Stomach (tissue), 9 donors: ENCODE data around the gene PRKAG1. TPM values are rescaled to one million over a fixed set of nuclear protein-coding genes. Genes with fewer than 3 reads are reported as not detected.
A peak's percentile ranks its signal among the peaks of the same experiment; 100 is the strongest.

Source experiments
- DNase-seq, 2 donors: peaks; one replicate each; pipeline versions ENCODE4 v3.0.0 to v3.0.0-alpha.2; 2013 to 2019
- H3K27ac ChIP-seq, 5 donors: fragments of 200-600 bp in 4 of 5; sonication (generic) in 4 of 5; one replicate each; pipeline ENCODE4 v1.5.1; 2013 to 2019; ENCODE audit warnings: mild to moderate bottlenecking in 1 of 5, moderate library complexity in 1 of 5
- H3K27me3 ChIP-seq, 3 donors: fragments of 200-600 bp; sonication (generic); one replicate each; pipeline ENCODE4 v1.5.1; 2017 to 2019; ENCODE audit warnings: mixed run types in 1 of 3
- H3K36me3 ChIP-seq, 4 donors: fragments of 200-600 bp; sonication (generic); 1 replicate in 3 of 4; 2 replicates in 1 of 4; pipeline ENCODE4 v1.5.1; 2016 to 2019
- H3K4me1 ChIP-seq, 4 donors: fragments of 200-600 bp; sonication (generic); one replicate each; pipeline ENCODE4 v1.5.1; 2016 to 2019
- H3K4me3 ChIP-seq, 4 donors: fragments of 200-600 bp; sonication (generic) in 3 of 4; one replicate each; pipeline ENCODE4 v1.5.1; 2016 to 2019; ENCODE audit warnings: mild to moderate bottlenecking in 1 of 4
- H3K9me3 ChIP-seq, 4 donors: fragments of 200-600 bp; sonication (generic); one replicate each; pipeline ENCODE4 v1.5.1; 2016 to 2019
- CTCF ChIP-seq, 7 experiments: fragments of 450-650 bp in 4 of 7; fragments of 200-600 bp in 3 of 7; sonication (generic) in 3 of 7; IDR thresholded peaks; one replicate each; pipeline ENCODE4 v1.5.1; 2016 to 2019; ENCODE audit warnings: antibody characterized with exemption in 7 of 7, control low read depth in 2 of 7, mild to moderate bottlenecking in 1 of 7
- EP300 ChIP-seq: sonication (generic); formaldehyde crosslinking; IDR thresholded peaks from one replicate; pipeline ENCODE4 v1.6.1; 2017; ENCODE audit warnings: antibody characterized with exemption
- POLR2A ChIP-seq, 4 donors: fragments of 450-650 bp; IDR thresholded peaks; one replicate each; pipeline ENCODE4 v1.6.1; 2016; ENCODE audit warnings: antibody characterized with exemption in 4 of 4, control low read depth in 2 of 4, mild to moderate bottlenecking in 1 of 4, moderate library complexity in 1 of 4
- POLR2AphosphoS5 ChIP-seq, 3 donors: sonication (generic); formaldehyde crosslinking; IDR thresholded peaks; one replicate each; pipeline ENCODE4 v1.6.1; 2016; ENCODE audit warnings: antibody characterized with exemption in 3 of 3
- WGBS, 5 donors: extraction: QIAGEN DNeasy Blood & Tissue Kit in 3 of 5; methylation state at CpG; one replicate each; pipeline versions ENCODE4 v1.1.5 to v1.1.7; 2013 to 2018; 5-methylcytosine and 5-hydroxymethylcytosine counted together
- intact Hi-C: fragments of 100-400 bp; cut with DNase I; formaldehyde crosslinking; loops from one replicate; pipeline ENCODE4 v1.15.1; 2023; ENCODE audit warnings: low total_unique reads
- polyA plus RNA-seq, 3 donors: library from polyadenylated mRNA; stranded (reverse); fragments of 200-250 nt; gene quantifications; one replicate each; pipeline ENCODE4 v1.2.3, GENCODE V29; 2013
- total RNA-seq, 5 donors: library from RNA; depleted of rRNA; stranded (reverse); fragments of >200 nt; gene quantifications; one replicate each; pipeline versions ENCODE4 v1.1.0 to v1.2.3, GENCODE V29; 2014 to 2016
- donor health status: healthy with polysubstance abuse.
- donor health status: Bipolar disorder and iron deficiency.
- donor health status: healthy.

The PRKAG1 gene
- total and polyA plus RNA-seq, 8 donors: 5.8 to 68.7 (median 43.2) TPM

GRCh38 chr12:49054524-49054923 is 35.9 kb upstream of the PRKAG1 start:
- H3K4me1 ChIP-seq: peaks cover 41 to 57% (median 51%) of the 10 kb centered on the region in 4 donors
- intact Hi-C loops: no loop called here
- 84 to 96% (median 94%) methylated on average over 9 to 10 of the region's 10 CpGs for WGBS, 5 donors
- TF ChIP-seq POLR2AphosphoS5 (IDR thresholded peaks at IDR 0.05): no peak
- TF ChIP-seq EP300: no peak
- TF ChIP-seq POLR2A (IDR thresholded peaks at IDR 0.05): no peak
- TF ChIP-seq CTCF (IDR thresholded peaks at IDR 0.05): no peak
- H3K36me3 ChIP-seq: peaks cover 56 to 58% (median 57%) of the 10 kb centered on the region in 4 donors
- peak in 1 of 2 donors; percentile 2 for DNase-seq
- H3K27ac ChIP-seq: no peak overlapping the region
- H3K9me3 ChIP-seq: no peaks in the 10 kb centered on the region
- H3K4me3 ChIP-seq: no peak overlapping the region
- no peaks in the 10 kb centered on the region for H3K27me3 ChIP-seq

GRCh38 chr12:49054096-49054495 is 35.5 kb upstream of the PRKAG1 start:
- peaks cover 60 to 62% (median 61%) of the 10 kb centered on the region in 4 donors for H3K36me3 ChIP-seq
- 83 to 98% (median 96%) methylated on average over 4 to 5 of the region's 5 CpGs for WGBS, 5 donors

GRCh38 chr12:49052451-49053208 is 34.1 kb upstream of the PRKAG1 start:
- Histone ChIP-seq H3K4me1 (peaks cover 28 to 39% (median 34%) of the 10 kb centered on the region in 4 donors), H3K27me3 (no peaks in the 10 kb centered on the region), H3K36me3 (peaks cover 75 to 77% (median 76%) of the 10 kb centered on the region in 4 donors), H3K9me3 (no peaks in the 10 kb centered on the region), H3K27ac (no peak overlapping the region), H3K4me3 (no peak overlapping the region)
- TF ChIP-seq EP300: no peak
- no peak for TF ChIP-seq POLR2AphosphoS5 (IDR thresholded peaks at IDR 0.05)
- TF ChIP-seq CTCF (IDR thresholded peaks at IDR 0.05): no peak
- no peak for TF ChIP-seq POLR2A (IDR thresholded peaks at IDR 0.05)
- WGBS, 5 donors: 82 to 88% (median 87%) methylated on average over 16 of the region's 16 CpGs
- intact Hi-C loops: no loop called here
- no peak for DNase-seq

More at GRCh38 chr12:49054096-49054495, 35.5 kb upstream of the PRKAG1 start:
- H3K9me3 ChIP-seq: no peaks in the 10 kb centered on the region
- no peak for TF ChIP-seq CTCF (IDR thresholded peaks at IDR 0.05)
- no peak for TF ChIP-seq POLR2A (IDR thresholded peaks at IDR 0.05)
- TF ChIP-seq EP300: no peak
- TF ChIP-seq POLR2AphosphoS5 (IDR thresholded peaks at IDR 0.05): no peak
- H3K27ac ChIP-seq: no peak overlapping the region
- no peaks in the 10 kb centered on the region for H3K27me3 ChIP-seq
- H3K4me1 ChIP-seq: peaks cover 41 to 54% (median 48%) of the 10 kb centered on the region in 4 donors
- H3K4me3 ChIP-seq: no peak overlapping the region
- intact Hi-C loops: no loop called here
- peak in 1 of 2 donors; percentile 2 for DNase-seq

GRCh38 chr12:49051777-49052438 is 33.3 kb upstream of the PRKAG1 start:
- Histone ChIP-seq H3K27me3 (no peaks in the 10 kb centered on the region), H3K4me3 (no peak overlapping the region), H3K9me3 (no peaks in the 10 kb centered on the region), H3K36me3 (peaks cover 82 to 84% (median 83%) of the 10 kb centered on the region in 4 donors), H3K27ac (no peak overlapping the region), H3K4me1 (peaks cover 20 to 32% (median 26%) of the 10 kb centered on the region in 4 donors)
- no peak for DNase-seq
- TF ChIP-seq CTCF (IDR thresholded peaks at IDR 0.05) (no peak), POLR2A (IDR thresholded peaks at IDR 0.05) (no peak), POLR2AphosphoS5 (IDR thresholded peaks at IDR 0.05) (no peak), EP300 (no peak)
- intact Hi-C loops: no loop called here
- 88 to 95% (median 90%) methylated on average over 20 of the region's 20 CpGs for WGBS, 5 donors
